ENCODE data around the gene SLC24A5. TPM values are rescaled to one million over a fixed set of nuclear protein-coding genes. Genes with fewer than 3 reads are reported as not detected.
A peak's percentile ranks its signal among the peaks of the same experiment; 100 is the strongest.

SLC24A5 gene
- total RNA-seq, 1 donor: not detected

GRCh38 chr15:48191574-48192225, 70.9 kb downstream of the SLC24A5 start, which contains the start of gene CTXN2:
Gene CTXN2 (plus strand): TSS chr15:48191665. CDS start chr15:48201301, 9,636 bp downstream.
- Histone ChIP-seq H3K79me2 (ENCODE audit: insufficient read depth, low read length) (no peaks in the 10 kb centered on the region), H3K27ac (ENCODE audit: low read depth, low read length) (no peak within 1 kb of the TSS), H4K20me1 (ENCODE audit: insufficient read depth, low read length) (no peaks in the 10 kb centered on the region), H3K36me3 (ENCODE audit: insufficient read depth, low read length) (no peaks in the 10 kb centered on the region), H3K4me3 (ENCODE audit: insufficient read depth, low read length) (no peak within 1 kb of the TSS), H2AFZ (ENCODE audit: low read length) (no peak within 1 kb of the TSS), H3K27me3 (ENCODE audit: insufficient read depth, low read length) (no peaks in the 10 kb centered on the region), H3K9me3 (ENCODE audit: low read depth, low read length) (no peaks in the 10 kb centered on the region), H3K4me1 (ENCODE audit: insufficient read depth, low read length) (no peaks in the 10 kb centered on the region), H3K4me2 (ENCODE audit: insufficient read depth, low read length) (peak within 1 kb of the TSS; percentile 23)
- TF ChIP-seq CTCF (IDR thresholded peaks at IDR 0.05; ENCODE audit: extremely low read depth, low read depth, low read length): no peak
- no peak for DNase-seq (ENCODE audit: insufficient read length, low spot score, missing footprints)

Other genes with a start within 250 kb of the SLC24A5 start
- gene MYEF2, start 57.3 kb downstream of the SLC24A5 start, total RNA-seq: 0.88 and 1.1 TPM in 2 replicates
- gene CTXN2, start 70.7 kb downstream of the SLC24A5 start, total RNA-seq: not detected in 2 replicates
- not detected in 2 replicates for gene SLC12A1, start 85.3 kb downstream of the SLC24A5 start, total RNA-seq
- gene DUT, start 210.4 kb downstream of the SLC24A5 start, total RNA-seq: 43.6 and 49.2 TPM in 2 replicates

Data from osteoblast (primary cell).